HG03354 (cell line): Measurements from ENCODE around the gene WDR27.

Source experiments
- ATAC-seq: cut with Tn5 transposase; IDR thresholded peaks from one replicate; pipeline ENCODE4 v1.9.1; 2021; ENCODE audit warnings: mild to moderate bottlenecking; ENCODE audit not compliant: unreplicated experiment, poor library complexity, severe bottlenecking

Gene WDR27

DNA sequence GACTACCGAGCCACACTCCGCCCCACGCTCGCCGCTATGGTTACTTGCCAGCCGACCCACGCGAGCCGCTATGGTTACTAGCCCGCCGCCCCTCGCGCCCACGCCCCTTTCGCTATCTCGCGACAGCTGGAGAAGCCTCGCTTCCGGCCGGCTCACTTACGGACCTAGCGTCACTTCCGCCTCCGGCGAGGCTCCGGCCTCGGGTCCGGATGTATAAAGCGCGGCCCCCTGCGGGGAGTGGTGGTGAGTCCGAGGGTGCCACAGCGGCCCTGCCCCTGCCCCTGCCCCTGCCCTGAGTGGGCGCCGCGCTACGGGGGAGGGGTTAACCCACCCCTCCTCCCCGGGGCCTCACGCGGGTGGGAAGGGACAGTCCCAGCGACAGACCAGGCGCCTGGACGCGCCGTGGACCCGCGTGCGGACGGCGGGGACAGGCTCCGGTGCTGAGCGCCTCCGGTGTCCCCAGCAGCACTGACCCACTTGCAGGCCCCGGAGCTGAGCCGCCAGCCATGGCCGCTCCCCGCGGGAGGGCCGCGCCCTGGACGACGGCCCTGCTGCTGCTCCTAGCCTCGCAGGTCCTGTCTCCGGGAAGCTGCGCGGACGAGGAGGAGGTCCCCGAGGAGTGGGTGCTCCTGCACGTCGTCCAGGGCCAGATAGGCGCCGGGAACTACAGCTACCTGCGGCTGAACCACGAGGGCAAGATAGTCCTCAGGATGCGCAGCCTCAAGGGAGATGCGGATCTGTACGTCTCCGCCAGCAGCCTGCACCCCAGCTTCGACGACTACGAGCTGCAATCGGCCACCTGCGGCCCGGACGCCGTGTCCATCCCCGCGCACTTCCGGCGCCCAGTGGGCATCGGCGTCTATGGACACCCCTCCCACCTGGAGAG lies at the start of gene WDR27, which contains the start of gene C6orf120:
TSS of gene WDR27 (minus strand) at position 76 of the 886 bp plus-strand sequence. CDS start 13,024 bp downstream, outside the sequence.
TSS of gene C6orf120 (plus strand) at position 173 of the 886 bp plus-strand sequence. CDS start at position 507, 334 bp downstream.
- ATAC-seq, result peak; percentile 93

DNA sequence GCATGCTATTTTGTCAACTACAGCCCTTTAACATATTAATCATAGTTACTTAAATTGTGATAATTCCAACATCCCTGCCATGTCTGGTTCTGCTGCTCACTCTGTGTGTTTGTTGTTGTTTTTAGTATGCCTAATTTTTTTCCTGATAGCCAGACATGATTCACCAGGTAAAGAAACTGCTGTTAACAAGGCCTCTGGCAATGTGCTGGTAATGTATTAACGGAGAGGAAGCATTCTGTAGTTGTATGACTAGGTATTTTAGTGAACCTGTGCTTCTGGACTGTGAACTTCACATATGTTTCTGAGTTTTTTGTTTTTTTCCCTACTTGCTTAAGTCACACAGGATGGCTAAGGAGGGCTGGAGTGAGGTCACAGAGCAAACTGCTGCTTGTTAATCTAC lies 44.7 kb upstream of the WDR27 start:
- no peak for ATAC-seq

DNA sequence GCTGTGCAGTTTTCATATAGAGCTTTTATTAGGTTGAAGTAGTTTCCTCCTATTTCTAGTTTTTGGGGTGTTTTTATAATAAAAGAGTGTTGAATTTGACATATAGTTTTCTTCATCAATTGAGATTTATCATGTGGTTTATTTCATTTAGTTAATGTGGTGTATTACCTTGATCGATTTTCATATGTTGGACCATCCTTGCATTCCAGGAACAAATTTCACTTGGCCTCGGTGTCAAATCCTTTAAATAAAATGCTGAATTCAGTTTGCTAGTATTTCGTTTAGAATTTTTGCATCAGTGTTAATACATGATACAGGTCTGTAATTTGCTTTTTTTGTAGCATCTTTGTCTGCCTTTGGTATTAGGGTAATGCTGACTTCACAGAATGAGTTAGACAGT lies 43.6 kb upstream of the WDR27 start:
- ATAC-seq, result no peak

DNA sequence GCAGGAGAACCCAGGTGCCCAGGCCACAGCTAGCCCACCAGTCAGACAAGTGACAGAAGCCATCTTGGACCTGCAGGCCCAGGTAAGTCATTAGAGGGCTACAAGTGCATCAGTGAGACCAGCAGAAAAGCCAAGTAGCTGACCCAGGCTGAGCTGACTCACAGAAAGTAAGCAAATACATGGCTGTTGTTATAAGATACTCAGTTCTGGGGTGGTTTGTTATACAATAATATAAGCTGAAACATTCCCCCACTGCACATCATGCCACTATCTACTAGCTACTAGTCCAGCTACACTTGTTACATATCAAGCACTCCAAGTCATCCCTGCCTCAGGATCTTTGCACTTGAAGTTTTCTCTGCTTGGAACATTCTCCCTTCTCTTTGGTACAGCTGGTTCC lies 39.5 kb upstream of the WDR27 start:
- ATAC-seq, result no peak

DNA sequence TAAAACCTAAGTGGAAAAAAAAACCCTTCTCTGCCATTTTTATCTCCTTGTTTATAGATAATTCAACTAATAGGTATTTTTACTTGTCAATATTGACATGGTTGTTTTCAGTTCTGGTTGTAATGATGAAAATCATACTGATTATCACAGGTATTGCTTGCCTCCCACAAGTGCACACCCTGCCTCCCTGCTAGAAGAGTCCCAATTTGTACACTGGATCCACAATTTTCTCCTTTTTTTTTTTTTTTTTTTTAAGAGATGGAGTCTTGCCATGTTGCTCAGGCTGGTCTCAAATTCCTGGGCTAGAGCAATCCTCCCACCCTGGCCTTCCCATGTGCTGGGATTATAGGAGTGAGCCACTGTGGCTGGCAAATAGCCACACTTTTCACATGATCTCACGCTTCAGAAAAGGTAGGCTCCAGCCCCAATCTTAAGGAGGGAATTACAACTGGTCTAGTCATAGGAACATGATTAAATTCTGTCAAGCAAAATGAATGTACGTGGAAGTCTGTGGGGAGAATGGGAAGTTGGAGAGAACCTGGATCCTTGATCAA lies 37.2 kb upstream of the WDR27 start:
- no peak for ATAC-seq

DNA sequence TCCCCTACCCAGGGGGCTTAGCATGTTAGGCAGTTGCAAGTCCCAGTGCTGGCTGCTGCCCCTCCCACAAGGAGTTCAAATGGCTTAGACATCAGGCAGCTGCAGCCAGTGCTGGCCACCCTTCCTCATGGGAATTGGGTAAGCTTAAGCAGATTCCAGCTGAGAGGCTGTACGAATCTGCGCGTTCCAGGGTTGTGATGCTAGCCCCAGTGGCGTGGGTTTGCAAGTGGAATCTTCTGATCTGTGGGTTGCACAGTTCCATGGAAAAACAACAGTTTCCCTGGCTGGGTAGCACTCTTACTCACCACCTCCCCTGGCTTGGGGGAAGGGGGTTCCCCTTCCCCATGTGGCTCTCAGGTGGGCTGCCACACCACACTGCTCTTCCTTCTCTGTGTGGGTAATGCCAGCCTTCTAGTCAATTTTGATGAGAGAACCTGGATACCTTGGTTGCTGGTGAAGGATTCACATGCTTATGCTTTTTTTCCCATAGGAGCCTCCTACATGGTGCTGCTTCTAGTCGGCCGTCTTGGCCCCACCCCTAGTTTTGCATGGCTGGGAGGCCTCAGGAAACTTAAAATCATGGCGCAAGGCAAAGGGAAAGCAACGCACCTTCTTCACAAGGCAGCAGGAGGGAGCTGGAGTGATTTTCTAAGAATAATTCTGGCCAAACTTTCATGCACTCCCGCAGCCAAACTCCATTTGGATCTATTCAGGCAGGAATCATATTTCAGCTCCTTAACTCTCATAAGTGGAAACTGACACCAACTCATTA lies 36.6 kb upstream of the WDR27 start:
- no peak for ATAC-seq

DNA sequence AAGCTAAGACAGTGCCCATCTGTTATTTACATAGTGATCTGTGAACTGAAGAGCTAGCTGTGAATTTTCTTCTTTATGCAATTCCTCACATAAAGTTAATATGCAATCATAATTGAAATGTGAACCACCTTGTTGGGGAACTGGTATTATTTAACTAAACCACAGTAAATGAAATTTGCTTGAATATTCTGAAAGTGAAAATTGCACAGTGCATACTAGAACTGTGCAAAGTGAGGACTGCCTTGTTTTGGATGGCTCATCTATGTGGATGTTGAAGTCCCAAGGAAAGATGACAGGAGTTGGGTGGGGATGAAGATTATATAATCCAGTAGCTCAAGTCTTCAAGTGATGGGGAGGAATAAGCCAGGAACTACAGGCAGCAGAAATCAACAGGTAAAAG lies 28.1 kb upstream of the WDR27 start:
- ATAC-seq, result no peak

DNA sequence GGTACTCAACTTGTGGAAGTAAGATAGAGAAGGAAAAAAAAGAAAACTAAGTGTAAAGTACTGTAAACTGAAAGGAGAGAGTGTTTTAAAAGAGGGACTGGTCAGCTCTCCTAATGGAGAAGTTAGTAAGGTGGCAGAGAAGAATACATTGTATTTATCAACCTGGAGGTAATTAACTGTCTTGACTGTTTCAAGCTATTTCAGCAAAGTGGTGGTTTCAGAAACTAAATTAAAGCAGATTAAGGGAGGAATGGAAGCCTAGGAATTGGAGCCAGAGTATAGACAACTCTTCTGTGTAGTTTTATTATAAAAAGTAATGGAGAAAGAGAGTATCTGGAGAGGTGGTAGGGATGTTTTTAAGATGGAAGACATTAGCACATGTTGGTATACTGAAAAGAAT lies 25.1 kb upstream of the WDR27 start:
- no peak for ATAC-seq

DNA sequence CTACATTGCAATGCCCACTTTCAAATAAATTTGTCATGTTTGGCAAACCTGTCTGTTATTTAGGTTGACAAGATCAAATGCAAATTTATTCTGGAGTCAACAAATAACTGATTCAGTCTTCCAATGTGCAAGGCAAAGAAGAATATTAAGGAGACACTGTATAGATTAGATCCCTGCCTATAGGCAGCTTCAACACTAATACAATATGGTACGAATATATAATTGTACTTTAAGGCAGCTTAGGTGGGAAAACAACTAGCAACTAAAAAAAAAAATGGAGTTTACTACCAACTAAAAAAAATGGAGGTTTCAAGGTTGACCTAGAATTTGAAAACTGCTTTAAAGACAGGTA lies 24.2 kb upstream of the WDR27 start:
- ATAC-seq, result no peak

DNA sequence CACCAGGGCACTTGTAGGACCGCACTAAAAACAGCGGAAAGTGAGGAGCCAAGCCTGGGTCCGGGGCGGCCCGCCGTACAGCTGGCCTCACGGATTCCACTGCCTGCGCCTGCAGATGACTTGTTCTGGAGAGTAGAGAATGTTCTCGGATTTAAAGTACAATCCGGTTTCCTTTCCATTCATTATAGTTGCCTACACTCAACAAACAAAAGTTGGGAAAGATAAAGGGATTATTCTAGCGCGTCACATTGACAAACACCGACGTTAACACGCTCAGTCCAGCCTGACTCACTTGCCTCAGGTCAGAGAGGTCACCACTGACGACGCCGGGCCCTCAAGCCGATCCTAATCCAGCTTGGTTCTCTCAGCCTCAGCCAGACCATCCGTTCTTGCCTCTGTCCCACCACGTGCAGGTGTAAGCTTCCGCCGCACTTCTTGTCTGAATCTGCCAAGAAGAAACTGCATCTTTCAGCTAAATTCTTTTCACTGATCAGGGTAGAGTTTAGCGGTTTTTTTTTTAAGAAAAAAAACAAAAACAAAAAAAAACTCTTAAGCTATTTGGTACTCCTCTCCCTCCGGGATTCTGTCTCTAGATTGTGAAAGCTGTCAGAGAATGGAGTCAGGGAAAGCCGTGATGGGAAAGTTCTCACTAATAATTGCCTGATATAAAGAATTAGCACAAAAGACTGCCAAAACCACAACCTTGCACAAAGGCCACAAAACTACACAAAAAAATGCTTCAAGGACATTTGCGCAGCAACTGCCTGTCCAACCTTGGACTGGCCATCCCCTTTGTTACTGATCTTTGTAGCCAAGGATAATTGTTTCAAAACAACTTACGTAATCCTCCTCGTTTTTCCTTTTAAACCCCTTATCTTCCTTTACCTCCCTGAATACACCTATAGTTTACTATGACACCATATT lies 23.6 kb upstream of the WDR27 start:
- peak; percentile 17 for ATAC-seq

DNA sequence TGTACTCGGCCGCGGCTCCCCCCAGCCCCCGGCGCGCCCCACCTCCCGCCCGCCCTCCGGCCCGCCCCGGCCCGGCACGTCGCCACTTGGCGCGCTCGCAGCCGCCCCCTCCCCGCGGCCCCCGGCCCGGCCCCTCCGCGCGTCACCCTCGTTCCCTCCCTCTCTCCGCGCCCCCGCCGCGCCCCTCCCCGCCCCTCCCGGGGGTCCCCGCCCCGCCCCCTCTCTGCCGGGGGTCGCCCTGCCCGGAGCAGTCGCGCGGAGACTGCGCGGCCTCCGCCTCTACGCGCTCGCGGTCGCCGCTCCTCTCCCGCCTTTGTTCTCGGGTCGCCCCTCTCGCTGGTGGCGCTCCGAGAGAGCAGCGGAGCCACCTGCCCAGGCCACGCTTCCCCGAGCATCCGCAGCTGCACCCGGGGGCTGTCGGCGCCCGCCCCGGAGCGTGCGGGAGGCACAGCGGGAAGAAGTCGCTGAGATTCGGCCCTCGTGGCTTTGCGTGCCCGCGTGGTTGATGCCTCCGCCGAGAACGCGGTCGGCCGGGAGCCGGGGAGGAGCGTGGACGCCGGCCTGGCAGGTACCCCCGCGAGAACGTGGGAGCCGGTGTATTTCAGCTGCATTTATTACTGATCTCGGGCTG lies 22.8 kb upstream of the WDR27 start, which contains the start of gene PHF10:
TSS of gene PHF10 (minus strand) at position 7 of the 631 bp plus-strand sequence. CDS start 569 bp downstream, outside the sequence.
- ATAC-seq, result peak; percentile 47

DNA sequence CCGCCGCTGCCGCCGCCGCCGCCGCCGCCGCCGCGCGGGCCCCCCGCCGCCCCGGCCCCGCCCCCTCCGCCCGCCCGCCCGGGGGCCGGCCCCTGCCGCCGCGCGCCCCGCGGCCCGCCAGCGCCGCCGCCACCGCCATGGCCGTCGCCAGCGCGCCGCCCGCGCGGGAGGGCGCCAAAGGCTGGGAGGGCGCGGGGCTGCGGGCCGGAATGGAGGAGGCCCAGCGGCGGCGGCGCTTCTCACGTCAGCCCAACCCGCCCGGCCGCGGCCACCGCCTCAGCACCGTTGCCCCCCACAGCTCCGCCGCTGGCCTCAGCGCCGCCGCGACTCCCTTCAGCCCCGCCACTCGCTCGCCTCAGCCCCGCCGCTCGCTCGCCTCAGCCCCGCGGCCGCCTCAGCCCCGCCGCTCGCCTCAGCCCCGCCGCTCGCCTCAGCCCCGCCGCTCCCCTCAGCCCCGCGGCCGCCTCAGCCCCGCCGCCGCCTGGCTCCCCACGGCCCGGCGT lies 22.2 kb upstream of the WDR27 start:
- ATAC-seq, result peak; percentile 49

DNA sequence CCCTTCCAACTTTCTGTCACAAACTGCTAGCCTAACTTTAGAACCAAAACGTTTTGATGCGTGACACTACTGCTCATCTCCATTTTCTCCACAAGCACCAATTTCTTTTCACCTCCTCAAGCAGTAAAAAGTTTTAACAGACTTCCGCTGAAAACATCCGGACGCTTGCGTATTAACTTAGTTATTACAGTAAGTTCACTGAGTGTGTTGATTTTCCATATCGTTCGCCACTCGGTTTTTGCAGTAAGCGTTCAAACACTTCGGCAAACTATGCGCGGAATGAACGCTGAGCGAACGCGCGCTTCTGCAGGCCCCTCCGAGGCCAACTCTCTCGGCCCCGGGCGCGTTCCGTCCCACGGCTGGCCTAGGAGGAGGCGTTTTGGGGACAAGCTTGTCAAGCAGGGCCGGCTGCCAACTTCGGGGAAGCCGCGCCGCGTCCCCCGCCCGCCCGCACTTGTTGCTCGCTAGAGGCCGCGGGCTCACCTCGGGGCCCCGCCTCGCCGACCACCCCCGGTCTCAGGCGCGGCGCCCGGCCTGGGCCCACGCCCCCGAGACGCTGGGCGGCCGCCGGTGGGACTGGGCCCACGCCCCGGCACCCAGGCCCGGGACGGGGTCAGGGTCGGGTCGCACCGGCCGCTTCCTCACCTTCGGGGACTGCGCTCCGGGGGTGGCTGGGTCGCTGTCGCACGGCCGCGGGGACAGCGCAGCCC lies 21.5 kb upstream of the WDR27 start:
- peak; percentile 42 for ATAC-seq

DNA sequence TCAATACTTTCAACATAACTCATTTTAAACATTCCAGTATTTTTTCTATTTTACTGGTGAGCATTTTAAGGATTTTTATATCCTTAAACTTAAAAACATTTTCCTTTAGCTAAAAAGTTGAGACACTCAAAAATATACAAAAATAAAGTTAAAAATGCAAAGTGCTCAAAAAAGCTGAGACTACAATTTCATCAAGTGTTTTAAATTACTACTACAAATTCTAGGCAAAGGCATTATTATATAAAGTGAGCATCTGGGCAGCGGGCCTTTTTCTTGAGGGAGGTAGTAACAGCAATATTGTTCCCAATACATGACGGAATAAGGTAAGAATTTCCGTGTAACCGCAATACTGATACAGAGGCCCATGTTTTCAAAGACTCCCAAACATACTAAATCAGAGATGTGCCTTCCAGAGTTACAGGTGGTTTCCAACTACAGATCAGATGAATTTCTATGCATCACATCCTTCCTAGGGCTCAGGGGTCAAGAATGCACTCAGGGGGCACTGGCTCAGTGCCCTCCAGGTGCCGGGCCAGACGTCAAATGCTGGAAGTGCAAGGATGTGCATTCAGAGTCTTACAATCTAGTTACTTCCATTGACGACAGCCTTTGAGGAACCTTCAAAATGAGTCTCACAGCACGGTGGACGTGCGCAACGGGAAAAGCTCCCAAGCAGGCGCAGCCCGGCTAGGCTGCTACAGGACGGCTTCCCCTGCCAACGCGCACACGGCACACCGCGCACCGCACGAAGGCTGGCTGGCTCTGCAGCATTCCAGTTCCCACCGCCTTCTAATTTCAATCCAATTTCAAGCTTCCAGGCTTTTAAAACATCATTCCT lies 20.8 kb upstream of the WDR27 start:
- peak; percentile 12 for ATAC-seq

DNA sequence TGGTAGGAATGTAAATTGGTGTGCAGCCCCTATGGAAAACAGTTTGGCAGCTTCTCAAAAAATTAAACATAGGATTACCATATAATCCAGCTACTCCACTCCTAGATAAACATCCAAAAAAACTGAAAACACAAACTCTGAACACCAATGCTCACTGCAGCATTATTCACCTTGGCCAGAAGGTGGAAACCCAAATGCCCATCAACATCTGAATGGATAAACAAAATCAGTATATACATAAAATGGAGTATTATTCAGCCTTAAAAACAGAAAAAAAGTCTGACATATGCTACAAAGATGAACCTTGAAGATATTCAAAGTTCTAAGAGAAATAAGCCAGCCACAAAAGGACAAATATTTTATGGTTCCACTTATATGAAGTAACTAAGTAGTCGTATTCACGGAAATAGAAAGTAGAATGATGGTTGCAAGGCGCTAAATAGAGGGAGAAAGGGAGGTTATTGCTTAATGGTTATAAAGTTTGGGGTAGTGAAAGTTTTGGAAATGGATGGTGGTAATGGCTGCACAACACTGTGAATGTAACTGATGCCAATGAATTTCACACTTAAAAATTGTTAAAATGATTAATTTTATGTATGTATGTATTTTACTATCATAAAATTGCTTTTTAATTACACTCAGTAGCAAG lies 18.5 kb upstream of the WDR27 start:
- no peak for ATAC-seq

DNA sequence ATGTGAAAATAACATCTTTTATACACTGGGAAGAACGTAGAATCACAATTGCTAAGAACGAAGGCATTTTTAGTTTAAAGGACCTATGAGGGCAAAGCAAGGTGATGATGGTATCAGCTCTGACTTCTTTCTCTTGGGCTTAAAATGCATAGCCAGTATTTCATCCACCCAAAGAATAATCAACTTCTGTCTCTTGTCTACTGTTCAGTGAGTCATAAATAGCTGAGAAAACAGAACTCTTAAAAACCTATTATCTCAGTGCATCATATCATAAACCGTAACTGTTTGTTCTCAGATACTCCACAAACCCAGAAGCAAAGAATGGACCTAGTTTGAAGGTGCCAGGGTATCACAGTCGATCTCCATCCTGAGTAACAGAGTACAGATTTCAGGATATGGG lies 17.3 kb upstream of the WDR27 start:
- no peak for ATAC-seq

DNA sequence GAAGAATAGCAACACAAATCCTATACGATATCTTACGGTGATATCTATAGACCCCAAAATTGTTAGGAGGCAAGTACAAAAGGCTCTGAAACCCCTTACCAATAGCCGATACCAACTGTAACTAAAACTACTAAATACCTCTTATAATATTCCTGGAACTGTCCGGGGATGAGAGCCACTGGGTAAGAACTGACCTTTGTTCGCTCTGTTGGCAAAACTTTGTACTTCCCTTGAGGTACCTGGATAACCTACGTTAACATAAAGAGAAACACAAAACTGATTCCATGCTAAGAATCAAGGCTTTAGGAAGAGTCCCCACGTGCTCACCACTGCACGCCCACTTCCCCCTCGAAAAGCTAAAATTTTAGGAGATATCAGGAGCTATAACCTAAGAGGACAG lies 12.8 kb upstream of the WDR27 start:
- ATAC-seq, result no peak
